Brain pericyte (primary cell): Measurements from ENCODE around the gene PBX3.
"Not testable (repeated sequence)": the region's sequence is repeated elsewhere in the genome, so short reads cannot be mapped to it uniquely, and the experiment has no call there.

ENCODE experiments used
- DNase-seq: peaks from one replicate; pipeline ENCODE4 v3.0.0-alpha.2; 2012; ENCODE audit warnings: low read depth, low spot score

PBX3 gene

DNA sequence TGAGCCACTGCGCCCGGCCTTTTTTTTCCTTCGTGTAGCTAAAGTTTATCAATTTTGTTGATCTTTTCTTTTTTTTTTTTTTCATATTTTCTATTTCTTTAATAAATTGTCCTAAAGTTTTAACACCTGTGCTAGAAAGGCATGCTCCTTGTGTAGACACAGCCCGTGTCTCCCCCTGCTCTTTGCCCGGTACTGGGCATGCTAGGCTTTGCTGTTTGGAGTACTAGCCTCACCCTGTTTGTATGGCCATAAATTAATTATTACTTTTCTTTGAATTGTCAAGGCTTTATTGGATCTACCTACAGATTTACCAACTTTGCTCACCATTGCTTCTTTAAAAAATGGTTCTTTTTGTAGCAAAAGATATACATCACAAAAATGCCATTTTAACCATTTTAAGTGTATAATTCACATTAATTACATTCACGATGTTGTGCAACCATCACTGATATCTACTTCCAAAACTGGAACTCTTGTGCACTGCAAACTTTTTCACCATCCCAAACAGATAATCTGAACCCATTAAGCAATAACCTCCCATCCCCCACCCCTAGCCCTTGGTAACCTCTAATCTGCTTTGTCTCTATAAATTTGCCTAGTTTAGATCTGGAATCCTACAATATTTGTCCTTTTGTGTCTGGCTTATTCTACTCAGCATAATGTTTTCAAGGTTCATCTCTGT is 31.5 kb downstream of the PBX3 start:
- DNase-seq, result not testable (repeated sequence)

GRCh38 chr9:125779220-125779565 is 32.0 kb downstream of the PBX3 start:
- not testable (repeated sequence) for DNase-seq

DNA sequence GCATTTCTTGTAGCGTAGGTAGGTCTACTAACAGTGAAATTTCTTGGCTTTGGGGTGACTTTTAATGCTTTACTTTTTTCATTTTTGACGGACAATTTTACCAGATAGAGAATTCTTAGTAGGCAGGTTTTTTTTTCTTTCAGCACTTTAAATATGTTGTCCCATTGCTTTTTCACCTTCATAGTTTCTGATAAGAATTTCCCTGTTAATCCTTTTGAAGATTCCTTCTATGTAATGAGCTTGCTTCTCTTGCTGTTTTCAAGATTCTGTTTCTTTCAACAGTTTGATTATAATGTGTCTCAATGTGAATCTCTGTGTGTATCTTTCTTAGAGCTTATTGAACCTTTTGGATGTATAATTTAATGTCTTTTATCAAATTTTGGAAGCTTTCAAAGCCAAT is 35.5 kb downstream of the PBX3 start:
- no peak for DNase-seq

GRCh38 chr9:125784286-125785049 is 37.3 kb downstream of the PBX3 start:
- no peak for DNase-seq

DNA sequence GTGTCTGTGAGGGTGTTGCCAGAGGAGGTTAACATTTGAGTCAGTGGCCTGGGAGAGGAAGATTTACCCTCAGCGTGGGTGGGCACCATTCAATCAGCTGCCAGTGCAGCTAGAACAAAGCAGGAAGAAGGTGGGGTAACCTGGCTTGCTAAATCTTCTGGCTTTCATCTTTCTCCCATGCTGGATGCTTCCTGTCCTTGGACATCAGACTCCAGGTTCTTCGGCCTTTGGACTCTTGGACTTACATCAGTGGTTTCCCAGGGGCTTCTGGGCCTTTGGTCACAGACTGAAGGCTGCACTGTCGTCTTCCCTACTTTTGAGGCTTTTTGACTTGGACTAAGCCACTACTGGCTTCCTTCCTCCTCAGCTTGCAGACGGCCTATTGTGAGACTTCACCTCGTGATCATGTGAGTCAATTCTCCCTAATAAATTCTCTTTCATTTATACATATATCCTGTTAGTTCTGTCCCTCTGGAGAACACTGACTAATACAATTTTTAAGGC is 38.1 kb downstream of the PBX3 start:
- DNase-seq, result no peak

DNA sequence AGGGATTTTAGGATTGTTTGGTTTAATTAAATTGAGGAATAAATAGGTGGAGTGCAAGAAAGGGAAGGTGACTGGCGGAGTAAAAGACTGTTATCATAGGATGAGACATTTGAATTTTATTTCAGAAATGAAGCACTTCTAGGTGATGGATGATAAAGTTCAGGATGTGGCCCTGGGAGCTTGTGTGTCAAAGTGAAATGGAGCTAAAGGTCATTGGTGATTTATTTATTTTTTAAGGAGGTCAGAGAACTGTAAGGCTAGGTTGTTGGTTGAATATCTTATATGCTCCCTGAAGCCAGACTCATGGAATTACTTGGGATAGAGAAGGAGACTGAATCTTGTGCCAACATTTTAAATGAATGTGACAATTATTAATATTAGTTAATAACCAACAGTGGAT is 40.5 kb downstream of the PBX3 start:
- DNase-seq, result no peak

GRCh38 chr9:125789196-125789595 is 42.0 kb downstream of the PBX3 start:
- no peak for DNase-seq

DNA sequence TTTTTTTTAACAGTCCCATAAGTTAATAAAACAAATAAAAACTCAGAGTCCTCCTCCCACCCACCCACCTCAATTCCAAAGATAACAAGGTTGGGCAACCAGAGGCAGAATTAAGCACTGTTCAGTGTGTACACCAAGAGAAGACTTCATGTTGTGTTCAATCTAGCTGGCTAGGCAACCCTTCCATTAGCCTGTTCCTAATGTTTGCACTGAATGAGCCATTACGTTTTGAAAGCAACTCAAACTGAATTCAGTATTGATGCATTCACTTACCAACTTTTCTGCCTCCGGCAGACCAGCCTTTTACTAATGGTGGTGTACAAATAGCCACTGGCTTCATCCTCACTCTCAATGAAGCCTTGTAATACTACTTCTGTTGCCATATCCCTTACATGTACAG is 47.5 kb downstream of the PBX3 start:
- DNase-seq, result no peak

- no peak for DNase-seq
Measured at GRCh38 chr9:125795970-125796596, 48.9 kb downstream of the PBX3 start.

DNA sequence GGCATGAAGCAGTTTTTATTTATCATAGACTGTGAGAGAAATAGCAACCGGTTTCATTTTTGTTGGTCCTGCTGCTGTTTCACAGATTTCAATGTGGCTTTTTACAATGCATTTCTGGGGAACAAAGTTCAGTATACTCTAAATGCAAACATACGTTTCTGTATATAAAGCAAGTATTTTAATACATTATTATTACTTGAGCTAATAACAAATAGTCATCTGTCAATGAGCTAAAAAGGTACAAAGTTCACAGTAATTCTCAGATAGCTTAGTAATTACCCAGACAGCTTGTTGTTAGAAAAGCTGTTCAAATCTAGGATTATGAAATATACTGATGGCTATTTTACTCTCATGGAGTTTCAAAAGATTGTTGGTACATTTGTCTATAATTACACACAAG is 50.8 kb downstream of the PBX3 start:
- DNase-seq, result no peak

DNA sequence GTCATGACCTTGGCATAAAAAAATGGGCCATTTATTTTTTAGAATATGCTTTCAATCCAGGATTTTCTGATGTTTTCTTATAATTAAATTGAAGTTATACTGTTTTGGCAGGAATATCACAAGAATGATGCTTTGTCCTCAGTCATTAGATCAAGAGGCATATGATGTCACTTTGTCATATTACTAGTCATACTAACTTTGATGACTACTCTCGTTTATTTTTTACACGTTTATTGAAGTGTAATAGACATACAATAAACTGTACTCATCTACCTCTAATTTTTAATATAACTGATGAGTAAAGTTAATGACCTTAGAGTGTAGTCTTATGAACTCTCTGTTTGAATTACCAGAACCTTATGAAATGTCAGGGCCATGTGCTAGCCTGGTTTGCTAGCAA is 56.4 kb downstream of the PBX3 start:
- DNase-seq, result no peak

DNA sequence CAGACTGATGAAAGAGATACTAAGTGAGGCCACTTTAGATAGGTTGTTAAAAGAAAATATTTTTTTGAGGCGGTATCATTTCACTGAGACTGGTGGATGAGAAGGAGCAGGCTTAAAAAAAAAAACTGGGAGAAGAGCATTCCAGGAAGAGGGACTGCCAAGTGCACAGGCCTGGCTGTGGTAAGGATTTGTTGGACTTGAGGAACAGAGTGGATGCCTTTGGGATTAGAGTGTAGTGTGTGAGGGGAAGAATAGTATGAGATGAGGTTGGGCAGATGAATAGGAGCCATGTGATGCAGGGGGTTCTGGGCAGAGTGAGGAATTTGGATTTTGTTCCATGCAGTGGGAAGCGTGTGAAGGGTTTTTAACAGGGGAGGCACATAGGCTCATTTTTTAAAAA is 57.9 kb downstream of the PBX3 start:
- DNase-seq, result no peak

DNA sequence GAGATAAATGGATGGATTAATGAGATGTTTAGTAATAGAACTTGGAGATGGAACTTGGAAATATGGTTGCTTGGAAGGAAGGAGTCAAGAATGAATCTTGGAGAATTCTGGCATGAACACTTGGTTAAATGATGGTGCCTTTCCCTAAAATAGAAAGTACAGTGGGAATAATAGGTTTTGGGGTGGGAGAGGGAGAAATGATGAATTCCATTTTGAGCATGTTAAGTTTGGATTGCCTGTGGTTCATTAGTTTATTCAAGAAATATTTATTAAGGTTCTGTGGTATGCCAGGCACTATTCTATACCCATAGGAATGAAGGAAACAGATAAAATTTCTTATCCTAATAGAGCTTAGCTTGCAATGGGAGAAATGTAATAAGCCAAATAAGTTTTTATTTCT is 58.4 kb downstream of the PBX3 start:
- DNase-seq, result no peak

DNA sequence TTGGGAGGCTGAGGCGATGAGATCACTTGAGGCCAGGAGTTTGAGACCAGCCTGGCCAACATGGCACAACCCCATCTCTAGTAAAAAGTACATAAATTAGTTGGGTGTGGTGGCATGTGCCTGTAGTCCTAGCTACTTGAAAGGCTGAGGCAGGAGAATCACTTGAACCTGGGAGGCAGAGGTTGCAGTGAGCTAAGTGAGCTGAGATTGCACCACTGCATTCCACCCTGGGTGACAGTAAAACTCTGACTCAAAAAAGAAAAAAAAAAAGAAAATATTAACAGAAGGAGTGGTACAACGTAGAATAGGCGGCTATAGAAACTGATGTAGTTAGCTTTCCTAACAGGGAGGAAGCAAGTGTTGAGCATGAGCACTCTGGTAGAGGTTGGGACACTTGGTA is 59.9 kb downstream of the PBX3 start:
- DNase-seq, result no peak

DNA sequence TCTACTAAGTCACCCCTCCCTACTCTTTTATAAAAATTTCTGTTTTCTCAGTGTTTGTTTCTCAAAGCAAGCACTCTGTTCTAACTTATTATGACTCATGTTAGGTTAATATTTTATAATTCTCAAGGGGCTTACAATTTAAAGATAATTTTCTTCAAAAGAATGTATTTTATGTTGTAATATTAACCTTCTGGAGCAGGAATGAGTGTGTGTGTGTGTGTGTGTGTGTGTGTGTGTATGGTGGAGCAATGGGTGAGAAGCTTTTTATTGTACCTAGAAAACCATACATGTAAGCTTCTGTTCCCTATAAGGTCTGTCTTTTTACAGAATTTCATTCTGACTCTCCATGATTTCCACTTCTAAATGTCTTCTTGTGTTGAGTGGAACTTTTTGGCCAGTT is 63.0 kb downstream of the PBX3 start:
- DNase-seq, result no peak

DNA sequence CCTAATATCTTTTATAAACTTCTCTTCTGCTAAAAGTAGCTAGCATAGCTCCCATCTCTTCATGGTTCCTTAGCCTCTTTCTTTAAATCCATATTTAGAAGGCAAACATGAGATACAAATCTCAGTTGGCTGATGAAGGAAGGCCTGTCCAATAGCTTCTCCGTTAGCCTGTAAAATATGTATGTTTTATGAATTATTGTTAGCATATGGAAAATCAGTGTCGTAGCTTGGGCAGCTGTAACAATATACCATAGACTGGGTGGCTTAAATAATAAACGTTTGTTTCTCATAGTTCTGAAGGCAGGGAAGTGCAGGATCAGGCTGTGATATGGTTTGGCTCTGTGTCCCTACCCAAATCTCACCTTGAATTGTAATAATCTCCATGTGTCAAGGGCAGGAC is 63.8 kb downstream of the PBX3 start:
- no peak for DNase-seq

DNA sequence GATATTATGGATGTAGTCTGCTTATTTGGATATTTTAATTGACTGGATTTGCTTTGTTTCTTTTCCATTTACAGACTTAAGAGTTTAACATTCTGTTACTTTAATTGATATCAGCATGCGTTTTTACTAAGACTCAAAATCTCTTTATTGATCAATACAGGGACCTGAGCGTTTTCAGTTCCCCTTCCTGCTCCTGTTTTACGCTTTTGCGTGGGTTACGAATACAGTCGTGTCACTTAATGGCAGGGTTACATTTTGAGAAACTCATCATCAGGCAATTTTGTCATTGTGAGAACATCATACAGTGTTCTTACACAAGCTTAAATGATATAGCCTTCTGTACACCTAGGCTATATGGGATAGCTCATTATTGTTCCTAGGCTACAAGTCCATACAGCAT is 65.2 kb downstream of the PBX3 start:
- no peak for DNase-seq

DNA sequence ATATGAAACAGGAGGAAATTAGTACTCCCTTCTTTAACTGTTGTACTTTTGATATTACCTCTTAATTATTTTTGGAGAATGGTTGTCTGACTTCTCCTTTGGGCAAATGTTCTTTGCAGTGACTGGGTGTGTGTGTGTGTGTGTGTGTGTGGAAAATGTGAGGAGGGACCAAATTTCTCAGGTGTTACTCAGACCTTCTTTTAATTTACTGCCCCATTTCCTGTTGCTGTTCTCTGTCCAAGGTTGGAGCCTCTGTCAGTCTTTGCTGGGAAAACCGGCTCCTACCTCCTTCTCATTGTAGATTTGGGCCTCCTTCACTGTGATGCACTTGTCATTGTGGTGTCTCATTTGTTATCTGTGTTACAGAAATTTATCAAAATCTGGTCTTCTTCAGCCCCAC is 68.4 kb downstream of the PBX3 start:
- no peak for DNase-seq

GRCh38 chr9:125816321-125816720 is 69.1 kb downstream of the PBX3 start:
- no peak for DNase-seq

DNA sequence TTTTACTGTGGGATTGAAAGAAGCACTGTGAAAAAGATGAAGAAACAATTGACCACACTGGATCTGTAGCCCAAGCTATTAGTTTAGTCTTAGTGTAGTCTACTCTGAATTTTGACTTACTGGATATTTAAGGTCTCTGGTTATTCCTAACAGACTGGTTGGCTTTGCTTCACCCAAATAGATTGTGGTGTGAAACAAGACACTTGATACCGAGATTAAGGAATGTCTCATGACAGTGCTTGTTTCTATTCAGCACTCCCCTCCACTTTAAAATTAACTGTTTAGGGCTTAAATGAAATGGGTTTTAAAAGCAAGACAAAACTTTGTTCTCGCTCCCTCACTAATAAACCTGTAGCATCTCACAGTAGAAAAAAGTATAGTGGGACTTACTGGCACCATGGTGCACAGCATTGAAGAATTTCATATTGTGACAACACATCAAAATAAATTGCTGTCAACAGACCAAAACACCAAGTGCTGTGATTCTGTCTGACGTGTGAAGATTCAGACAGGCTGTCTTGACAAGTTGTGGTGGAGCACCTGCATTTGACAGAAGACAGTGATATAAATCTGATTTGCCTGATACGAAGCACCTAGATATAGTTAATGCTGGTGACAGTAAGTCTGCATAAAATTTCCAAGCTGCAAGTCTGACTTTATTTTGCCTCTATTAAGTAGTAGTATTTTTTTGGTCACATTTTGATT is 73.1 kb downstream of the PBX3 start:
- no peak for DNase-seq

GRCh38 chr9:125821078-125821477 is 73.9 kb downstream of the PBX3 start:
- no peak for DNase-seq

DNA sequence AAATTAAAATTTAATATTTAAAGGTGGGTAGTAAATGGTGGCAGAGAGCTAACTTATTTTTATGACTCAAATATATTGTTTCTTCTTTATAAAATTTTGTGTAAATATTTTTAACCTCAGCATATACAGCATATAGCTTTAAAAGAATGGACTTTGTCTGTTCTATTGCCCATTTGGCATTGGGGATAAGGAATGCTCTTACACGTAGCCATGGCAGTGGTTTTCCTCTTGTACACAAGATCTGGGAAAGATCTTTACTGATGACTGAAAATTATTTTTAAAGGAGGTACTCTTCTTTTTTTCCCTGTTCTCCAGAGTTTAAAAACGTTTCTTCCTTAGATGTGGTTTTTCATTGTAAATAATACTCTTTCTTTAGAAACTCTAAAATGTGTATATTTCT is 75.0 kb downstream of the PBX3 start:
- no peak for DNase-seq
